ENCODE measurements around the gene TRMT112. TPM values are rescaled to one million over a fixed set of nuclear protein-coding genes. Genes with fewer than 3 reads are reported as not detected.

Gene TRMT112
- total and polyA plus RNA-seq, 2 experiments from 2014 or later, result 298 to 927 TPM

DNA sequence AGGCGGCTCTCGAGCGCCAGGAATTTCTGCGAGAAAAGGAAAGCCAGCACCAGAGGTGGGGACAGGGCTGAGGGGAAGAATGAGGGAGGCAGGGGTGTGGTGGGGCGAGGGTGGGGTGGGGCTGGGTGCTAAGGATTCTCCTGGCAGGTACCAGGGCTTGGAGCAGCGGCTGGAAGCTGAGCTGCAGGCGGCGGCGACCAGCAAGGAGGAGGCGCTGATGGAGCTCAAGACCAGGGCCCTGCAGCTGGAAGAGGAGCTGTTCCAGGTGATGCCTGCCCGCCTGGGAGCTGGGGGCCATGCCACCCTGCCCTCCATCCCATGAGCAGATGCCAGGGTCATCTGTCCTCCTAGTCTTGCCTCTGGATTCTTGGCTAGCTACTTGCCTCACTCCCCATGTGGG is 32.0 kb upstream of the TRMT112 start:
- no peaks in the 10 kb centered on the region; the same call in 2 of the 3 replicates for H3K36me3 Mint-ChIP-seq (ENCODE audit: low read depth)
- no peaks in the 10 kb centered on the region for H4K20me1 ChIP-seq (replicated peaks; ENCODE audit: insufficient read depth)
- peaks cover 18% of the 10 kb centered on the region for H3K27me3 Mint-ChIP-seq (ENCODE audit: insufficient read depth, low read depth, poor library complexity)
- TF ChIP-seq ZNF114 (CRISPR knock-in tag; IDR thresholded peaks at IDR 0.05) (no peak), STAT1 (IDR thresholded peaks at IDR 0.05; ENCODE audit: unreplicated experiment) (no peak), NANOG (IDR thresholded peaks at IDR 0.05; ENCODE audit: borderline replicate concordance) (no peak), EZH2 (IDR thresholded peaks at IDR 0.05; ENCODE audit: low read depth, unreplicated experiment) (no peak), JUNB (IDR thresholded peaks at IDR 0.05; ENCODE audit: unreplicated experiment) (no peak), EZH2phosphoT487 (IDR thresholded peaks at IDR 0.05; ENCODE audit: unreplicated experiment) (no peak), POLR2AphosphoS5 (IDR thresholded peaks at IDR 0.05; ENCODE audit: low read depth) (no peak), ZNF331 (CRISPR knock-in tag; IDR thresholded peaks at IDR 0.05; ENCODE audit: low read depth) (no peak), CREB1 (CRISPR knock-in tag; IDR thresholded peaks at IDR 0.05; ENCODE audit: low read depth) (no peak)
- TF ChIP-seq, protein P1, sequence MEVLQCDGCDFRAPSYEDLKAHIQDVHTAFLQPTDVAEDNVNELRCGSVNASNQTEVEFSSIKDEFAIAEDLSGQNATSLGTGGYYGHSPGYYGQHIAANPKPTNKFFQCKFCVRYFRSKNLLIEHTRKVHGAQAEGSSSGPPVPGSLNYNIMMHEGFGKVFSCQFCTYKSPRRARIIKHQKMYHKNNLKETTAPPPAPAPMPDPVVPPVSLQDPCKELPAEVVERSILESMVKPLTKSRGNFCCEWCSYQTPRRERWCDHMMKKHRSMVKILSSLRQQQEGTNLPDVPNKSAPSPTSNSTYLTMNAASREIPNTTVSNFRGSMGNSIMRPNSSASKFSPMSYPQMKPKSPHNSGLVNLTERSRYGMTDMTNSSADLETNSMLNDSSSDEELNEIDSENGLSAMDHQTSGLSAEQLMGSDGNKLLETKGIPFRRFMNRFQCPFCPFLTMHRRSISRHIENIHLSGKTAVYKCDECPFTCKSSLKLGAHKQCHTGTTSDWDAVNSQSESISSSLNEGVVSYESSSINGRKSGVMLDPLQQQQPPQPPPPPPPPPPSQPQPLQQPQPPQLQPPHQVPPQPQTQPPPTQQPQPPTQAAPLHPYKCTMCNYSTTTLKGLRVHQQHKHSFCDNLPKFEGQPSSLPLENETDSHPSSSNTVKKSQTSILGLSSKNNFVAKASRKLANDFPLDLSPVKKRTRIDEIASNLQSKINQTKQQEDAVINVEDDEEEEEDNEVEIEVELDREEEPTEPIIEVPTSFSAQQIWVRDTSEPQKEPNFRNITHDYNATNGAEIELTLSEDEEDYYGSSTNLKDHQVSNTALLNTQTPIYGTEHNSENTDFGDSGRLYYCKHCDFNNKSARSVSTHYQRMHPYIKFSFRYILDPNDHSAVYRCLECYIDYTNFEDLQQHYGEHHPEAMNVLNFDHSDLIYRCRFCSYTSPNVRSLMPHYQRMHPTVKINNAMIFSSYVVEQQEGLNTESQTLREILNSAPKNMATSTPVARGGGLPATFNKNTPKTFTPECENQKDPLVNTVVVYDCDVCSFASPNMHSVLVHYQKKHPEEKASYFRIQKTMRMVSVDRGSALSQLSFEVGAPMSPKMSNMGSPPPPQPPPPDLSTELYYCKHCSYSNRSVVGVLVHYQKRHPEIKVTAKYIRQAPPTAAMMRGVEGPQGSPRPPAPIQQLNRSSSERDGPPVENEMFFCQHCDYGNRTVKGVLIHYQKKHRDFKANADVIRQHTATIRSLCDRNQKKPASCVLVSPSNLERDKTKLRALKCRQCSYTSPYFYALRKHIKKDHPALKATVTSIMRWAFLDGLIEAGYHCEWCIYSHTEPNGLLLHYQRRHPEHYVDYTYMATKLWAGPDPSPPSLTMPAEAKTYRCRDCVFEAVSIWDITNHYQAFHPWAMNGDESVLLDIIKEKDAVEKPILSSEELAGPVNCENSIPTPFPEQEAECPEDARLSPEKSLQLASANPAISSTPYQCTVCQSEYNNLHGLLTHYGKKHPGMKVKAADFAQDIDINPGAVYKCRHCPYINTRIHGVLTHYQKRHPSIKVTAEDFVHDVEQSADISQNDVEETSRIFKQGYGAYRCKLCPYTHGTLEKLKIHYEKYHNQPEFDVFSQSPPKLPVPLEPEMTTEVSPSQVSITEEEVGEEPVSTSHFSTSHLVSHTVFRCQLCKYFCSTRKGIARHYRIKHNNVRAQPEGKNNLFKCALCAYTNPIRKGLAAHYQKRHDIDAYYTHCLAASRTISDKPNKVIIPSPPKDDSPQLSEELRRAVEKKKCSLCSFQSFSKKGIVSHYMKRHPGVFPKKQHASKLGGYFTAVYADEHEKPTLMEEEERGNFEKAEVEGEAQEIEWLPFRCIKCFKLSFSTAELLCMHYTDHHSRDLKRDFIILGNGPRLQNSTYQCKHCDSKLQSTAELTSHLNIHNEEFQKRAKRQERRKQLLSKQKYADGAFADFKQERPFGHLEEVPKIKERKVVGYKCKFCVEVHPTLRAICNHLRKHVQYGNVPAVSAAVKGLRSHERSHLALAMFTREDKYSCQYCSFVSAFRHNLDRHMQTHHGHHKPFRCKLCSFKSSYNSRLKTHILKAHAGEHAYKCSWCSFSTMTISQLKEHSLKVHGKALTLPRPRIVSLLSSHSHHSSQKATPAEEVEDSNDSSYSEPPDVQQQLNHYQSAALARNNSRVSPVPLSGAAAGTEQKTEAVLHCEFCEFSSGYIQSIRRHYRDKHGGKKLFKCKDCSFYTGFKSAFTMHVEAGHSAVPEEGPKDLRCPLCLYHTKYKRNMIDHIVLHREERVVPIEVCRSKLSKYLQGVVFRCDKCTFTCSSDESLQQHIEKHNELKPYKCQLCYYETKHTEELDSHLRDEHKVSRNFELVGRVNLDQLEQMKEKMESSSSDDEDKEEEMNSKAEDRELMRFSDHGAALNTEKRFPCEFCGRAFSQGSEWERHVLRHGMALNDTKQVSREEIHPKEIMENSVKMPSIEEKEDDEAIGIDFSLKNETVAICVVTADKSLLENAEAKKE (CRISPR knock-in tag; IDR thresholded peaks at IDR 0.05), result no peak
- TF ChIP-seq, protein P2, sequence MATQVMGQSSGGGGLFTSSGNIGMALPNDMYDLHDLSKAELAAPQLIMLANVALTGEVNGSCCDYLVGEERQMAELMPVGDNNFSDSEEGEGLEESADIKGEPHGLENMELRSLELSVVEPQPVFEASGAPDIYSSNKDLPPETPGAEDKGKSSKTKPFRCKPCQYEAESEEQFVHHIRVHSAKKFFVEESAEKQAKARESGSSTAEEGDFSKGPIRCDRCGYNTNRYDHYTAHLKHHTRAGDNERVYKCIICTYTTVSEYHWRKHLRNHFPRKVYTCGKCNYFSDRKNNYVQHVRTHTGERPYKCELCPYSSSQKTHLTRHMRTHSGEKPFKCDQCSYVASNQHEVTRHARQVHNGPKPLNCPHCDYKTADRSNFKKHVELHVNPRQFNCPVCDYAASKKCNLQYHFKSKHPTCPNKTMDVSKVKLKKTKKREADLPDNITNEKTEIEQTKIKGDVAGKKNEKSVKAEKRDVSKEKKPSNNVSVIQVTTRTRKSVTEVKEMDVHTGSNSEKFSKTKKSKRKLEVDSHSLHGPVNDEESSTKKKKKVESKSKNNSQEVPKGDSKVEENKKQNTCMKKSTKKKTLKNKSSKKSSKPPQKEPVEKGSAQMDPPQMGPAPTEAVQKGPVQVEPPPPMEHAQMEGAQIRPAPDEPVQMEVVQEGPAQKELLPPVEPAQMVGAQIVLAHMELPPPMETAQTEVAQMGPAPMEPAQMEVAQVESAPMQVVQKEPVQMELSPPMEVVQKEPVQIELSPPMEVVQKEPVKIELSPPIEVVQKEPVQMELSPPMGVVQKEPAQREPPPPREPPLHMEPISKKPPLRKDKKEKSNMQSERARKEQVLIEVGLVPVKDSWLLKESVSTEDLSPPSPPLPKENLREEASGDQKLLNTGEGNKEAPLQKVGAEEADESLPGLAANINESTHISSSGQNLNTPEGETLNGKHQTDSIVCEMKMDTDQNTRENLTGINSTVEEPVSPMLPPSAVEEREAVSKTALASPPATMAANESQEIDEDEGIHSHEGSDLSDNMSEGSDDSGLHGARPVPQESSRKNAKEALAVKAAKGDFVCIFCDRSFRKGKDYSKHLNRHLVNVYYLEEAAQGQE (IDR thresholded peaks at IDR 0.05; ENCODE audit: unreplicated experiment), result no peak
- TF ChIP-seq, protein P3, sequence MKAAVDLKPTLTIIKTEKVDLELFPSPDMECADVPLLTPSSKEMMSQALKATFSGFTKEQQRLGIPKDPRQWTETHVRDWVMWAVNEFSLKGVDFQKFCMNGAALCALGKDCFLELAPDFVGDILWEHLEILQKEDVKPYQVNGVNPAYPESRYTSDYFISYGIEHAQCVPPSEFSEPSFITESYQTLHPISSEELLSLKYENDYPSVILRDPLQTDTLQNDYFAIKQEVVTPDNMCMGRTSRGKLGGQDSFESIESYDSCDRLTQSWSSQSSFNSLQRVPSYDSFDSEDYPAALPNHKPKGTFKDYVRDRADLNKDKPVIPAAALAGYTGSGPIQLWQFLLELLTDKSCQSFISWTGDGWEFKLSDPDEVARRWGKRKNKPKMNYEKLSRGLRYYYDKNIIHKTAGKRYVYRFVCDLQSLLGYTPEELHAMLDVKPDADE (IDR thresholded peaks at IDR 0.05), result no peak
- TF ChIP-seq, protein P4, sequence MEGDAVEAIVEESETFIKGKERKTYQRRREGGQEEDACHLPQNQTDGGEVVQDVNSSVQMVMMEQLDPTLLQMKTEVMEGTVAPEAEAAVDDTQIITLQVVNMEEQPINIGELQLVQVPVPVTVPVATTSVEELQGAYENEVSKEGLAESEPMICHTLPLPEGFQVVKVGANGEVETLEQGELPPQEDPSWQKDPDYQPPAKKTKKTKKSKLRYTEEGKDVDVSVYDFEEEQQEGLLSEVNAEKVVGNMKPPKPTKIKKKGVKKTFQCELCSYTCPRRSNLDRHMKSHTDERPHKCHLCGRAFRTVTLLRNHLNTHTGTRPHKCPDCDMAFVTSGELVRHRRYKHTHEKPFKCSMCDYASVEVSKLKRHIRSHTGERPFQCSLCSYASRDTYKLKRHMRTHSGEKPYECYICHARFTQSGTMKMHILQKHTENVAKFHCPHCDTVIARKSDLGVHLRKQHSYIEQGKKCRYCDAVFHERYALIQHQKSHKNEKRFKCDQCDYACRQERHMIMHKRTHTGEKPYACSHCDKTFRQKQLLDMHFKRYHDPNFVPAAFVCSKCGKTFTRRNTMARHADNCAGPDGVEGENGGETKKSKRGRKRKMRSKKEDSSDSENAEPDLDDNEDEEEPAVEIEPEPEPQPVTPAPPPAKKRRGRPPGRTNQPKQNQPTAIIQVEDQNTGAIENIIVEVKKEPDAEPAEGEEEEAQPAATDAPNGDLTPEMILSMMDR (conservative IDR thresholded peaks at IDR 0.05; ENCODE audit: low read depth in 2 of 2), result no peak
- DNase-seq (ENCODE audit: low spot score), result no peak
- H3K4me1 Mint-ChIP-seq, result peaks cover 2% of the 10 kb centered on the region; the same call in 2 of the 3 replicates
- no peak overlapping the region for H3K4me2 ChIP-seq
- H3K4me3 ChIP-seq, result no peak overlapping the region
- no peaks in the 10 kb centered on the region for H3K9me3 Mint-ChIP-seq
- no peak overlapping the region for H3K27ac Mint-ChIP-seq
- H3F3A ChIP-seq (replicated peaks; ENCODE audit: low read depth), result no peaks in the 10 kb centered on the region
- no peak overlapping the region for H2AFZ ChIP-seq
- H3K4me3 Mint-ChIP-seq, result no peak overlapping the region
- H3K4me1 ChIP-seq (ENCODE audit: insufficient read depth), result no peaks in the 10 kb centered on the region
- no peaks in the 10 kb centered on the region for H3K36me3 ChIP-seq (ENCODE audit: insufficient read depth)
- no peaks in the 10 kb centered on the region for H3K79me2 ChIP-seq (replicated peaks; ENCODE audit: insufficient read depth)
- no peaks in the 10 kb centered on the region for H3K9me2 ChIP-seq (ENCODE audit: insufficient read depth)
- ATAC-seq, result no peak
- H3K27me3 ChIP-seq (ENCODE audit: insufficient read depth), result no peaks in the 10 kb centered on the region
- H3K27ac ChIP-seq (ENCODE audit: low read depth), result no peak overlapping the region

Data from GM23338 (cell line).